CD14-positive monocyte (primary cell): ENCODE data around the gene RIOK3. TPM values are rescaled to one million over a fixed set of nuclear protein-coding genes. Genes with fewer than 3 reads are reported as not detected.
A peak's percentile ranks its signal among the peaks of the same experiment; 100 is the strongest.

ENCODE experiments used
- DNase-seq, 3 donors: peaks; one replicate each; pipeline ENCODE4 v3.0.0-alpha.2; 2011 to 2022
- H2AFZ ChIP-seq: 2 replicates; pipeline ENCODE4 v1.6.0; 2012; ENCODE audit warnings: mild to moderate bottlenecking, low read depth, low read length, inconsistent platforms; ENCODE audit not compliant: insufficient read depth, poor library complexity, severe bottlenecking
- H3K27ac ChIP-seq, 2 donors: 1 replicate in 1 of 2; 2 replicates in 1 of 2; pipeline ENCODE4 v1.5.1; 2012 to 2013; ENCODE audit warnings: low read length in 2 of 2, control low read depth in 1 of 2, inconsistent platforms in 1 of 2, low read depth in 1 of 2, mild to moderate bottlenecking in 1 of 2
- H3K27me3 ChIP-seq, 2 donors: one replicate each; pipeline versions ENCODE4 v1.6.0 to v1.6.1; 2011 to 2013; ENCODE audit warnings: low read length in 2 of 2; ENCODE audit not compliant: control insufficient read depth in 2 of 2, insufficient read depth in 2 of 2
- H3K36me3 ChIP-seq, 2 donors: replicated peaks in 1 of 2; 1 replicate in 1 of 2; 2 replicates in 1 of 2; pipeline versions ENCODE4 v1.5.1 to v1.6.1; 2012 to 2013; ENCODE audit warnings: low read length in 2 of 2, control low read depth in 1 of 2, inconsistent platforms in 1 of 2, mild to moderate bottlenecking in 1 of 2; ENCODE audit not compliant: insufficient read depth in 2 of 2, control insufficient read depth in 1 of 2
- H3K4me1 ChIP-seq, 2 donors: 1 replicate in 1 of 2; 2 replicates in 1 of 2; pipeline versions ENCODE4 v1.5.1 to v1.6.1; 2012 to 2013; ENCODE audit warnings: low read length in 2 of 2, control low read depth in 1 of 2, inconsistent platforms in 1 of 2, mild to moderate bottlenecking in 1 of 2, moderate library complexity in 1 of 2; ENCODE audit not compliant: insufficient read depth in 2 of 2, control insufficient read depth in 1 of 2
- H3K4me2 ChIP-seq: replicated peaks from 2 replicates; pipeline ENCODE3; 2012; ENCODE audit warnings: low read length, moderate library complexity, mild to moderate bottlenecking; ENCODE audit not compliant: poor library complexity, severe bottlenecking; ENCODE audit errors: extremely low read depth
- H3K4me3 ChIP-seq, 3 experiments: fragments of 200-600 bp in 1 of 3; sonication (generic) in 1 of 3; replicated peaks in 1 of 3; 1 replicate in 2 of 3; 2 replicates in 1 of 3; pipeline ENCODE4 v1.5.1; 2011 to 2013; ENCODE audit warnings: low read length in 3 of 3, mild to moderate bottlenecking in 3 of 3, control low read depth in 2 of 3, low read depth in 2 of 3, inconsistent platforms in 1 of 3, moderate library complexity in 1 of 3
- H3K79me2 ChIP-seq: 2 replicates; pipeline ENCODE4 v1.6.0; 2012; ENCODE audit warnings: mild to moderate bottlenecking, control low read depth, inconsistent platforms, low read length, moderate library complexity; ENCODE audit not compliant: insufficient read depth
- H3K9ac ChIP-seq: 2 replicates; pipeline ENCODE4 v1.6.0; 2017; ENCODE audit warnings: low read length, mild to moderate bottlenecking; ENCODE audit not compliant: insufficient read depth, poor library complexity, severe bottlenecking
- H3K9me3 ChIP-seq, 2 donors: replicated peaks in 1 of 2; 1 replicate in 1 of 2; 2 replicates in 1 of 2; pipeline versions ENCODE4 v1.5.1 to v1.6.1; 2012 to 2013; ENCODE audit warnings: low read length in 2 of 2, control low read depth in 1 of 2; ENCODE audit not compliant: control insufficient read depth in 1 of 2, insufficient read depth in 1 of 2
- H4K20me1 ChIP-seq: 2 replicates; pipeline ENCODE4 v1.6.0; 2012; ENCODE audit warnings: mild to moderate bottlenecking, low read length, control low read depth, moderate library complexity; ENCODE audit not compliant: insufficient read depth
- H3K27ac Mint-ChIP-seq, 7 donors: one replicate each; pipeline ENCODE4 v1.8.0; 2020; ENCODE audit warnings: mild to moderate bottlenecking in 7 of 7, mixed read lengths in 7 of 7, moderate library complexity in 6 of 7, inconsistent platforms in 2 of 7
- H3K27me3 Mint-ChIP-seq, 3 donors: one replicate each; pipeline ENCODE4 v1.8.0; 2021 to 2022; ENCODE audit warnings: low read depth in 3 of 3, mild to moderate bottlenecking in 3 of 3, mixed read lengths in 3 of 3, moderate library complexity in 3 of 3, inconsistent platforms in 1 of 3
- H3K36me3 Mint-ChIP-seq, 2 donors: one replicate each; pipeline ENCODE4 v1.8.0; 2020; ENCODE audit warnings: mixed read lengths in 2 of 2, inconsistent platforms in 1 of 2, mild to moderate bottlenecking in 1 of 2
- H3K4me1 Mint-ChIP-seq: one replicate; pipeline ENCODE4 v1.8.0; 2020; ENCODE audit warnings: mild to moderate bottlenecking, mixed read lengths
- H3K4me3 Mint-ChIP-seq, 2 donors: one replicate each; pipeline ENCODE4 v1.8.0; 2020; ENCODE audit warnings: mild to moderate bottlenecking in 2 of 2, mixed read lengths in 2 of 2, moderate library complexity in 1 of 2
- H3K9me3 Mint-ChIP-seq, 7 donors: one replicate each; pipeline ENCODE4 v1.8.0; 2020 to 2022; ENCODE audit warnings: mixed read lengths in 7 of 7, mild to moderate bottlenecking in 6 of 7, moderate library complexity in 6 of 7, inconsistent platforms in 2 of 7
- WGBS: methylation state at CpG from one replicate; pipeline ENCODE4 v1.1.5; 2013; ENCODE audit warnings: missing lambda C conversion rate; ENCODE audit not compliant: insufficient coverage; 5-methylcytosine and 5-hydroxymethylcytosine counted together
- intact Hi-C, 2 donors: fragments of 100-400 bp; cut with micrococcal nuclease; formaldehyde crosslinking; loops; one replicate each; pipeline versions ENCODE4 v1.15.0 to v1.15.1; 2023
- polyA plus RNA-seq, 3 donors: library from polyadenylated mRNA; depleted of rRNA in 1 of 3; unstranded in 2 of 3; stranded (reverse) in 1 of 3; fragments of 300-500 nt in 2 of 3; fragments of >200 nt in 1 of 3; fragmentation: Illumina TruSeq in 2 of 3; gene quantifications; 1 replicate in 2 of 3; 2 replicates in 1 of 3; pipeline ENCODE4 v1.2.3, GENCODE V29; 2012 to 2021
- TF ChIP-seq, protein P1 (sequence below): fragments of 200-600 bp; IDR thresholded peaks from one replicate; pipeline ENCODE4 v1.8.0; 2022; ENCODE audit warnings: antibody characterized with exemption, mild to moderate bottlenecking

The RIOK3 gene
- polyA plus RNA-seq, 3 donors: 50.9 to 79.7 (median 62.2) TPM

DNA sequence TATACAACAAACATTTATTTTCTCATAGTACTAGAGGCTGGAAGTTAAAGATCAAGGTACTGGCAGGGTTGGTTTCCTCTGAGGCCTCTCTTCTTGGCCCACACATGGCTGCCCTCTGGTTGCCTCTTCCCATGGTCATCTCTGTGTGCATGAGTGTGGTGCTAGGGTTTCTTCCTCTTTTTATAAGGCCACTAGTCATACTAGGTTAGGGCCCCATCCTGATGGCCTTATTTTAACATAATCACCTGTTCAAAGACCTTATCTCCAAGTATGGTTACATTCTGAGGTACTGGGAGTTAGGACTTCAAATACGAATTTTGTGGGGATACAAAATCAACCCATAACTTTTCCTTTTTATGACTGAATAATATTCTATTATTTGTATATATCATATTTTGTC lies 4.8 kb upstream of the RIOK3 start:
- no peak overlapping the region for H3K4me2 ChIP-seq
- no CpG with 5 or more reads among the region's 1 CpG for WGBS
- no peaks in the 10 kb centered on the region for H3K27me3 ChIP-seq
- no peaks in the 10 kb centered on the region for H3K36me3 ChIP-seq
- no peaks in the 10 kb centered on the region for H3K27me3 Mint-ChIP-seq
- no peak overlapping the region for H3K27ac Mint-ChIP-seq
- H3K79me2 ChIP-seq: peaks cover 3% of the 10 kb centered on the region
- no peaks in the 10 kb centered on the region for H4K20me1 ChIP-seq
- no peak overlapping the region for H3K9ac ChIP-seq
- H3K27ac ChIP-seq: no peak overlapping the region
- no peak overlapping the region for H2AFZ ChIP-seq
- H3K36me3 Mint-ChIP-seq: no peaks in the 10 kb centered on the region
- H3K9me3 ChIP-seq: no peaks in the 10 kb centered on the region
- TF ChIP-seq, protein P1, sequence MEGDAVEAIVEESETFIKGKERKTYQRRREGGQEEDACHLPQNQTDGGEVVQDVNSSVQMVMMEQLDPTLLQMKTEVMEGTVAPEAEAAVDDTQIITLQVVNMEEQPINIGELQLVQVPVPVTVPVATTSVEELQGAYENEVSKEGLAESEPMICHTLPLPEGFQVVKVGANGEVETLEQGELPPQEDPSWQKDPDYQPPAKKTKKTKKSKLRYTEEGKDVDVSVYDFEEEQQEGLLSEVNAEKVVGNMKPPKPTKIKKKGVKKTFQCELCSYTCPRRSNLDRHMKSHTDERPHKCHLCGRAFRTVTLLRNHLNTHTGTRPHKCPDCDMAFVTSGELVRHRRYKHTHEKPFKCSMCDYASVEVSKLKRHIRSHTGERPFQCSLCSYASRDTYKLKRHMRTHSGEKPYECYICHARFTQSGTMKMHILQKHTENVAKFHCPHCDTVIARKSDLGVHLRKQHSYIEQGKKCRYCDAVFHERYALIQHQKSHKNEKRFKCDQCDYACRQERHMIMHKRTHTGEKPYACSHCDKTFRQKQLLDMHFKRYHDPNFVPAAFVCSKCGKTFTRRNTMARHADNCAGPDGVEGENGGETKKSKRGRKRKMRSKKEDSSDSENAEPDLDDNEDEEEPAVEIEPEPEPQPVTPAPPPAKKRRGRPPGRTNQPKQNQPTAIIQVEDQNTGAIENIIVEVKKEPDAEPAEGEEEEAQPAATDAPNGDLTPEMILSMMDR: no peak
- DNase-seq: no peak
- intact Hi-C loops: no loop called here
- peaks cover 25% of the 10 kb centered on the region for H3K4me1 Mint-ChIP-seq
- H3K4me3 Mint-ChIP-seq: no peak overlapping the region
- peaks cover 0 to 7% (median 0%) of the 10 kb centered on the region in 7 donors for H3K9me3 Mint-ChIP-seq
- H3K4me1 ChIP-seq: peaks cover 8 to 24% of the 10 kb centered on the region in 2 donors
- H3K4me3 ChIP-seq: no peak overlapping the region

DNA sequence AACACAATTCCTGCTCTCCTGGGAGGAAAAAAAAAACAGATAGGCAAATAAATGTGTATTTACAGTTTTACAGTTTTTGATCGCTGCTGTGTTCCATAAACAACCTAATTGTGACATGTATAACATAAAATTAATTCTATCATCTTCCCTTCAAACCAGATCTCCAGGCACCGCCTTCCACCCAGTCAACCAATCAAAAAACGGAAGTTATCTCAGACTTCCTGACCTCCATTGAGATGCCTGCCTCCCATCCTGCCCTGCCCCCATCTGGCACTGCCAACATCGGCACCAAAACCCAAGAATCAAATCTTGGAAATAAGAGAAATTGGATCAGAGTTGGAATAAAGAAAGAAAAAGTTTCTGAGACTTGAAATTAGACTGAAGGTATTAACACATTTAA lies 3.1 kb upstream of the RIOK3 start:
- H3K4me1 Mint-ChIP-seq: peaks cover 32% of the 10 kb centered on the region
- Histone ChIP-seq H3K79me2 (peaks cover 20% of the 10 kb centered on the region), H3K4me1 (peaks cover 20 to 32% of the 10 kb centered on the region in 2 donors), H2AFZ (no peak overlapping the region), H3K36me3 (no peaks in the 10 kb centered on the region), H3K4me2 (no peak overlapping the region), H3K9ac (no peak overlapping the region), H3K27me3 (no peaks in the 10 kb centered on the region), H3K9me3 (no peaks in the 10 kb centered on the region), H4K20me1 (peaks cover 12% of the 10 kb centered on the region), H3K4me3 (no peak overlapping the region), H3K27ac (no peak overlapping the region)
- intact Hi-C loops: loop anchor here (5.0 to 10.0 kb wide), 2 partner anchors 52 to 135 kb away; partner anchors contain the start of genes NPC1 (in 1 of the 2) and RMC1 (in 1 of the 2)
- no peaks in the 10 kb centered on the region for H3K27me3 Mint-ChIP-seq
- H3K36me3 Mint-ChIP-seq: peaks cover 0 to 4% of the 10 kb centered on the region in 2 donors
- TF ChIP-seq, protein P1: no peak
- peaks cover 0 to 5% (median 0%) of the 10 kb centered on the region in 7 donors for H3K9me3 Mint-ChIP-seq
- peak overlapping the region in 1 of 7 donors; percentile 53 for H3K27ac Mint-ChIP-seq
- peak in 1 of 3 donors; percentile 18 for DNase-seq
- no peak overlapping the region for H3K4me3 Mint-ChIP-seq
- no CpG with 5 or more reads among the region's 4 CpGs for WGBS
